T-helper 1 cell (primary cell): Measurements from ENCODE around the gene POU5F1.

Experiments used
- DNase-seq, 5 donors: peaks; one replicate each; pipeline ENCODE4 v3.0.0-alpha.2; 2012 to 2020

POU5F1 gene

DNA sequence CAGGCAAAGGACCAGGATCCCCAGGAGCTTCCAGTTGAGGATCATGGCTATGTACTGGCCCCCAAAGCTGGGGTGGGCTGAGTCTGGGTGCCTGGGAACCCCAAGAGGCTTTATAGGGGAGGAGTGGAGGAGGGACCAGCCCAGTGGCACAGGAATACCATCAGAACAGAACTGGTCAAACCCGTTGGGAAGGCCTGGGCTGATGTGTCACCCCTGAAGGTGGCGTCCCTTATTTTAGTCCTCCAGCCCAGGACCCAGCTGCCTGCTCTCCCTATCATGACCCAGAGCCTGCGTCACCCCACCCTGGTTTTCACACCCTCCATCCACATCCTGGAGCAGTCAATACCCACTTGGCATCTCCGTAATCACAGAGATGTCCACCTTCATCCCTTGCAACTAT, 31.5 kb downstream of the POU5F1 start, which contains the start of gene PSORS1C2:
Gene PSORS1C2 (minus strand): TSS at position 85 of the 400 bp plus-strand sequence. CDS start 40 bp downstream, at position 45.
- no peak for DNase-seq

DNA sequence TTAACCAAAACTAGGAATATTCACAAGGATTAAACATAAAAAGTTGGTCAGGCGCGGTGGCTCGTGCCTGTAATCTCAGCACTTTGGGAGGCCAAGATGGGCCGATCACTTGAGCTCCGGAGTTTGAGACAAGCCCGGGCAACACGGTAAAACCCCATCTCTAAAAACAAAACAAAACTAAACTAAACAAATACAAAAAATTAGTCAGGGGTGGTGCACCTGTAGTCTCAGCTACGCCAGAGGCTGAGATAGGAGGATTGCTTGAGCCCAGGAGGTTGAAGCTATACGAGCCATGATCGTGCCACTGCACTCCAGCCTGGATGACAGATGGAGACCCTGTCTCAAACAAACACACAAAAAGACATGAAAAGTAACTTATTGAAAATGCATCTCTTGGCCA, 34.8 kb downstream of the POU5F1 start:
- no peak for DNase-seq

DNA sequence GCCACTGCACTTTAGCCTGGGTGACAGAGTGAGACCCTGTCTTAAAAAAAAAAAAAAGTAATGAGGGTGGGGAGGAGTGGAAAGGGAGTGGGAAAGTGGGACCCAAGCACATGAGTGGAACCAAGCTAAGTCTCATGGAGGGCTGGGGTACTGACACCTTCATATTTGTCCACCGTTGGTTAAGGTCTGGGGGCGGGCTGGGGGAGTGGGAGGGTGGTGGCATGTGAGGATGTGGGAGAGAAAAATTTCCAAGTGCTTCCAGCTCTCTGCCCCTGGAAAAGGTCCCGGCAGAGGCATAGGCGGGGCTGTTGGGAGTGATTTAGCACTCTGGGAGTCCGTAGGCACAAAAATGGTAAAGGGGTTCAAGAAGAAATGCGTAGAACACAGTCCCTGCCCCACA, 37.7 kb downstream of the POU5F1 start:
- no peak for DNase-seq

- DNase-seq = no peak
Observed at GRCh38 chr6:31131595-31131994, 38.9 kb downstream of the POU5F1 start.

DNA sequence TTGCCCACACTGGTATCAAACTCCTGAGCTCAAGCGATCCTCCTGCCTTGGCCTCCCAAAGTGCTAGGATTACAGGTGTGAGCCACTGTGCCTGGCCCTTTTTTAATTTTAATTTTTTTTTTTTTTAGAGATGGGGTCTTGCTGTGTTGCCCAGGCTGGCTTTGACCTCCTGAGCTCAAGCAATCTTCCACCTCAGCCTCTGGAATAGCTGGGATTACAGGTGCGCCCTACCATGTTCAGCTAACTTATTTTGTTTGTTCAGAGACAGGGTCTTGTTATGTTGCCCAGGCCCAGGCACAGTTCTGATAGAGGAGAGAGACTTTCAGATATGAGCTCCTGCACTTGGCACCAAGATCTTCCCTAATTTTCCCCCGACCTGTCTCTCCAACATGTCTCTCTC, 39.7 kb downstream of the POU5F1 start:
- no peak for DNase-seq

DNA sequence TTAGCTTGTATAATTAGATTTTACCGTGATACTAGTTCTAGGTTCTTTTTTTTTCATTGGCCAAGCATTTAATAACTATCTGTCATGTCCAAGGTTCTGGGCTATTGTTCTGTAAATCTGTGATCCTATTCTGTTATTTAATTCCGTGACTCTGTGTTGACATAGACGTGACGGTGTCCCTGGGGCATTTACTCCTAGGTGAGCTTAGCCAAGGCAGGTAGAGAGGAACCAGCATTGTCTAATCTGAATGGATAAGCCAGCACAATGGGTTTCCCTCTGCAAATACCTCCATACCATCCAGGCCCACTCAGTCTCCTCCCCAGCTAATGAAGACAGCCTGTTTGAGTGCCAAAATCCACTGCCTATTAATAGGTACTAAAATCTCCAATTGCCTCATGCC, 41.4 kb downstream of the POU5F1 start:
- no peak for DNase-seq

DNA sequence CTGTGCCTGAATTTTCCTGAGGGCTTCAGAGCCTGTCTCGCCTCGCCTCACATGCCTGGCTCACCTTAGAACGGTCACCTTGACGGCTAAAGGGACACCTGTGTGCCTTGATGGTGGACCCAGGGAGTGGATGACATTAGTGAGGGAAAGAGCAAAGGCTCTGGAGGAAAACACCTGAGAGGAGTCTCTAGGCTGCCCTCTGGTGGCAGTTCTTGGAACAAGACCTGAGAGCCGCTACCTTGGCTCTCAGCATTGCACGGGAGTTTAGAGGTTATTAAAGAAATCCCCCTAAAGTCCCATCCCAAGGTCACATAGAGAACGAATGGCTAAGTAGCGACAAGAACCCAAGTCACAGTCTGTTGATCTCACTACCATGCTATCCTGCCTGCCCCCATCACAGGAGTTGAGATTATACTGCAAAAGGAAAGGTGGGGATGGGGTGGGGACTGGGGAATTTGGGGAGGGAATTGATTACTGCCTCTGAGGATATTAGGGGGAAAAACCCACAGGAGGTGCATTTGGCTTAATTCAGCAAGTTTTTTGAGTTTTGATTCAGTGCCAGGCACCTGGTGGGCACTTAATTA, 42.3 kb downstream of the POU5F1 start:
- peak; percentile 42 to 64 (median 54) for DNase-seq

- no peak for DNase-seq
Observed at GRCh38 chr6:31126396-31127175, 43.9 kb downstream of the POU5F1 start.

DNA sequence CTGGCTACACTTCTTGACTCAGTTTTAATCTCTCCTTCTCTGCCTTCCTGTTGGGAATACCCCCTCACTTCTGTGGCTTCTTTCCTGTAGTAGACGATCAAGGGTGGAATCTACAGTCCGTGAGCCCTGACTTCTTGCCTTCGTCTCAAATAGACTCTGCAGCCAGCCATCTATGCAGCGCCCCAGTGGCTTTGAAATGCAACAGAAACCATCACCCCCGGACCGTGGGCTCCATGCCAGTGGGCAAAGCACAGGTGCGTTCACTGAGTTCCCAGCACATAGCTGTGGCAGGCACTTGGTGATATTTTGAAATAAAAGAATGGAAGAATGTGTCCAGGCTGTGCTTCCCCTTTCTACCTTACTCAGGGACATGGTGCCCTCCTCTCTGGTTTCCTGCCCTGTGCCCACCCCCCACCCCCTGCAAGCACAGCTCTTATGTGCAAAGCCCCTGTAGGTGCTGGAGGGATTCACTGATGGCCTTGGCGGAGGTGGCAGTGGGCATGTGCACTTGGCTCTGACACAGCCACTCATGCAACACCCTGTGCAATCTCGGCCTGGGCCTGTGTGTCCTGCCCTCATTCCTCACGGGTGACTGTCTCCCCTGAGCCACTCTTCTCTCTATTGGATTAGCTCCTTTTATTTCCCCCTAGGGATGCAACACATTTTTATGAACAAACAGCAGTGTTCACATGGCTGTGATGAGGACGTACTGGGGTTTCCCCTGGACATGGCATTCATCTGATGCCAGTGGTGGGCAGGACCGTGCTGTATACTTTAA, 44.7 kb downstream of the POU5F1 start:
- DNase-seq = no peak

DNA sequence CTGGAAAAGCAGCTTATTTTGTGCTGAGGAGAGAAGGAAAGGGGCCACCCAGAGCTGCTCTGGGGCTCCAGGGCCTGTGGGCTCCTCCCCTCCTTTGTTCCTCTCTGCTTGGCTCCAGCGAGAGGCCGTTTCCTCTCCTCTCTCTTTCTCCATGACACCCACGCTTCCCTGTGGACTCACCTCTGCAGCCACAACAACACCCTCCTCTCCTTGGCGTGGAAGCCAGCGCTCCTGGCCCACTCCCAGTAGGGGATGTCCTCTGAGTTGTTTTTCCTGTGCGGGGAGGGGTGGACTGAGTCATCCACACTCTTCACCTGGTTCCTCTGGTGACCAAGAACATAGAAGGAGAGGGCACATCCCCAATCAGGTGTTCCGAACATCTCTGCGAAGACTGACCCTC, 45.3 kb downstream of the POU5F1 start:
- DNase-seq = no peak

DNA sequence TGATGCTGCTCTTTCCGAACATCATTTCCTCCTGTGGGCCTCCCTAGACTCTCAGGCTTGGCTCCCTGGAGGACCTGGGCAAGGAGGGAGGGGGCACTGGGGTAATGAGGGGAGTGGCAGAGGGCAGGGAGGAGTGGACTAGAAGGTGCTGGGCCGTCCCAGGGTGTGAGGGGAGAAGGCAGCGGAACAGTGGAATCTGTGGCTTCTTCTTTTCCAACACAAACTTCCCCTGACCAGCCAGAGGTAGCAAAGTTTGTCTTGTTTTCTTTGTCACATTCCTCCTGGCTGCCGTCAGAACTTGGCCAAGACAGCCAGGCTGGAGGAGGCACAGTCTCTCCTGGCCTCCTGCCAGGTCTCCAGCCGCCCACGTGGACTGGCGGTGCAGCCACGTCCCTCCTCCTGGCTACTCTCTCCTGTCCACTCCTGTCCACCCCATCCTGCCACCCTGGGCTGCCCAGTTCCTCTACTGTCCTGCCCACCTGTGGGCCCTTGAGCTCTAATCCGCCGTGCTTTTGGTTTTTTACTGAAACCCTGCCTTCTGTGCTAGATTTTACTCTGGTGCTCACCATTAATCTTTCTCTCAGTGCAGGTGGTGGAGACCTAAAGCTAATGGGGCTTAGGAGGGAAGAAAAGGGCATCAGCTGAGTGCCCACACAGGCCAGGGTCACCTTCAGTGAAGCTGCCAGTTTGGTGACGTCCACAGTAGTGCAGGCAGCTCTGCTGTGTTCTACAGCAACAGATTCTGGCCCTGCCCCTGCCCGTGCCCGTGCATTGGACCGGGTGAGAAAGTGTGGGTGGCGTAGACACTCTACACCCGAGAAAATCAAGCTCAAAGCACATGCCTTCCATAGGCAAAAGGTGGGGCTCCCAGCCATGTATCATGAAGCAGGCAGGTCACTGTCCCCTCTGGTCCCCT, 47.4 kb downstream of the POU5F1 start:
- no peak for DNase-seq

- no peak for DNase-seq
Observed at GRCh38 chr6:31121131-31121790, 49.2 kb downstream of the POU5F1 start.

- no peak for DNase-seq
Observed at GRCh38 chr6:31120151-31120915, 50.1 kb downstream of the POU5F1 start, which contains the start of gene CDSN. CDSN (minus strand) TSS chr6:31120446; CDS start chr6:31120419, 27 bp downstream.

DNA sequence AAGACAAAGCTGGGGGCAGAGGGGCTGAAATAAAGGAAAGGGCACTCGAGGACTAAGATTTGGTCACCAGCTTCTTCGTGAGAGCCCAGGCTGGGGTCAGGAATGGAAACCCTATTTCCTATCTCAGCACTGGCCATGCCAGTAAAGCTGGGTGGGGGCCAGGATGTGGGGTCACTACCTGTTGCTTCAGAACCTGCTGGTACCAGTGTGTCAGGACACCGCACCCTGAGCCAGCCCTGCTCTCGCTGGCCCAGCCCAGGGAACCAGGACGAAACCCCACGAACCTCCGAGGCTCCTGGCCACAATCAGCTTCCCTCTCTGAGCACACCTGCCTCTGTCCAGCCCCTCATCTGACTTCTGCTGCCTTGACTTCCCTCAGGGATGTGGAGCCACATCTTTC, 52.3 kb downstream of the POU5F1 start:
- DNase-seq = no peak

DNA sequence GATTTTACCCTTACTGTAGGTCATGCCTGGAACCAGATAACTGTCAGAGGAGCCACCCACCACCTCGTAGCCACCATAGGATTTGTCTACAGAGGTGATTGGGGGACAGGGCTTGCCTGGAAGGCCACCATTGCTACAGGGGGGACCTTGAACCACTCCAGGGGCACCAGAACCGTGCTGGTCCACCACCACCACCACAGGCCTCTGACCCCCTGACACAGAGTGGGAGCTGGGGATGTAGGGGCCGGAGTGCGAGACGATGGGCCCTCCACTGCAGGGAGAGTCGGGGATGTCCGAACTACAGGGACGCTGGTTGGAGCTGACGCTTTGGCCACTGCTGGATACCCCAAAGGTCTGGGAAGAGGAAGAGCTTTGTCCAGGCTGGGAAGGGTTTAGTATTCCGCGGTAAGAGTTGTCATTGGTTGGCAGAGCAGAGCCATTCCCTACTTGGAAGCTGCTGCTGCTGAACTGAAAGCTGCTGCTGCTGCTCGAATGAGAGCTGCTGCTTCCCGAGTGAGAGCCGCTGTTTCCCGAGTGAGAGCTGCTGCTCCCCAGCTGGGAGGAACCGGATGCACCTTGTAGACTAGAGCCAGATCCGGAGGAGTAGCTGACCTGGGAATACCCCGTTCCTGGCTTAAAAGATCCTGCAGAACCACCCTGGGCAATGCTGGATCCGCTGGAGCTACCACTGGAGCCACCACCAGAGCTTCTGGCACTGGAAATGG, 53.7 kb downstream of the POU5F1 start:
- DNase-seq = no peak

- no peak for DNase-seq
Observed at GRCh38 chr6:31115941-31116560, 54.4 kb downstream of the POU5F1 start.

- DNase-seq = no peak
Observed at GRCh38 chr6:31114970-31115849, 55.3 kb downstream of the POU5F1 start.

DNA sequence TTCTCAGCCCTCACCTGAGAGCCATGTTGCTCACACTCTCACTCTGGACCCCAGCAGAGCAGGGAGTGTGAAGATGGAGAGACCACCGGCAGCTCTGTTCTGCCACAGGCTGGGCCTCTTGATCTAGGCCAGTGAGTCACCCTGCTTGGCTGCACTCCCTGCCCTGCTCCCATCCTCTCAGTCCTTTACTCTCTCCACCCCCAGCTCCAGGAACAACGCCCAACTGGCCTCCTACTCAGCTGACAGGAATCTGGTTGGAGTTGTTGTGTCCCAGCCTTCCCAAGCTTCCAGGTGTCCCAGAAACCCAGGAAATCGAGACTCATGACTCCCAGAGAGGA, 56.0 kb downstream of the POU5F1 start, which contains the start of gene PSORS1C1:
Gene PSORS1C1 (plus strand): TSS at position 260 of the 338 bp plus-strand sequence. CDS start 14,833 bp downstream, outside the sequence.
- no peak for DNase-seq
